Keratinocyte (primary cell): ENCODE measurements around the gene NPY4R2. TPM values are rescaled to one million over a fixed set of nuclear protein-coding genes. Genes with fewer than 3 reads are reported as not detected.
"Not testable (repeated sequence)": the region's sequence is repeated elsewhere in the genome, so short reads cannot be mapped to it uniquely, and the experiment has no call there.

Experiments
- DNase-seq: peaks from one replicate; pipeline ENCODE4 v3.0.0-alpha.2; 2011; ENCODE audit warnings: low read depth, missing footprints, low spot score
- FAIRE-seq: peaks from 2 replicates; lab custom pipeline; 2011; peaks lifted over from hg19 to GRCh38; lab: Jason Lieb, UNC
- H2AFZ ChIP-seq: 2 replicates; pipeline ENCODE4 v1.6.0; 2012; ENCODE audit warnings: low read length, control low read depth, inconsistent platforms; ENCODE audit not compliant: control insufficient read depth
- H3K27ac ChIP-seq: 2 replicates; pipeline ENCODE4 v1.5.1; 2011; ENCODE audit warnings: low read length; ENCODE audit not compliant: control insufficient read depth, insufficient read depth
- H3K27me3 ChIP-seq: 3 replicates; pipeline ENCODE4 v1.6.0; 2011; ENCODE audit warnings: low read length; ENCODE audit not compliant: control insufficient read depth, insufficient read depth; ENCODE audit errors: extremely low read depth
- H3K36me3 ChIP-seq, 2 experiments: 2 replicates in 1 of 2; 3 replicates in 1 of 2; pipeline ENCODE4 v1.5.1; 2011; ENCODE audit warnings: low read length in 2 of 2, mild to moderate bottlenecking in 1 of 2; ENCODE audit not compliant: control insufficient read depth in 2 of 2, insufficient read depth in 2 of 2; ENCODE audit errors: extremely low read depth in 1 of 2
- H3K4me1 ChIP-seq: 3 replicates; pipeline ENCODE4 v1.5.1; 2011; ENCODE audit warnings: low read length; ENCODE audit not compliant: control insufficient read depth, insufficient read depth; ENCODE audit errors: extremely low read depth
- H3K4me2 ChIP-seq: 3 replicates; pipeline ENCODE4 v1.6.0; 2011; ENCODE audit warnings: low read depth, low read length; ENCODE audit not compliant: control insufficient read depth, insufficient read depth; ENCODE audit errors: extremely low read depth
- H3K4me3 ChIP-seq, 3 experiments: fragments of 200-600 bp in 1 of 3; sonication (generic) in 1 of 3; 2 replicates in 2 of 3; 3 replicates in 1 of 3; pipeline ENCODE4 v1.5.1; 2011 to 2016; ENCODE audit warnings: low read length in 3 of 3, mild to moderate bottlenecking in 3 of 3, control low read depth in 2 of 3, inconsistent platforms in 1 of 3, low read depth in 1 of 3, mixed read lengths in 1 of 3, mixed run types in 1 of 3, moderate library complexity in 1 of 3; ENCODE audit not compliant: control insufficient read depth in 2 of 3, insufficient read depth in 2 of 3; ENCODE audit errors: extremely low read depth in 1 of 3
- H3K79me2 ChIP-seq: 2 replicates; pipeline ENCODE4 v1.6.0; 2012; ENCODE audit warnings: low read length; ENCODE audit not compliant: control insufficient read depth, insufficient read depth
- H3K9ac ChIP-seq: 3 replicates; pipeline ENCODE4 v1.6.0; 2011; ENCODE audit warnings: low read length; ENCODE audit not compliant: control insufficient read depth, insufficient read depth; ENCODE audit errors: extremely low read depth
- H3K9me1 ChIP-seq: 3 replicates; pipeline ENCODE4 v1.6.0; 2011; ENCODE audit warnings: low read length; ENCODE audit not compliant: control insufficient read depth, insufficient read depth; ENCODE audit errors: extremely low read depth
- H3K9me3 ChIP-seq: 2 replicates; pipeline ENCODE4 v1.5.1; 2012; ENCODE audit warnings: low read depth, low read length; ENCODE audit not compliant: control insufficient read depth
- H4K20me1 ChIP-seq: 3 replicates; pipeline ENCODE4 v1.6.0; 2011; ENCODE audit warnings: low read length; ENCODE audit not compliant: control insufficient read depth, insufficient read depth; ENCODE audit errors: extremely low read depth
- dilution Hi-C: fragments of 300-500 bp; cut with MboI; formaldehyde crosslinking; loops from one replicate; pipeline ENCODE4 v1.7.0; 2020; ENCODE audit warnings: low sequenced_read_pairs; ENCODE audit not compliant: extremely low pct_ligation_motif_present
- polyA plus RNA-seq, 5 experiments: library from polyadenylated mRNA; depleted of rRNA in 3 of 5; stranded (reverse) in 3 of 5; stranded (forward) in 1 of 5; unstranded in 1 of 5; fragments of >200 nt; gene quantifications; 1 replicate in 1 of 5; 2 replicates in 3 of 5; 3 replicates in 1 of 5; pipeline versions ENCODE4 v1.2.1 to v1.2.3, GENCODE V29; 2011 to 2012; ENCODE audit warnings: missing spikeins in 2 of 5, low read depth in 1 of 5, low replicate concordance in 1 of 5

Gene NPY4R2
- polyA plus RNA-seq, 1 donor (not counting 4 experiments of a cell fraction or from before 2014, with no cell fraction given), result 0.16 TPM

GRCh38 chr10:47957158-47957557 is 38.7 kb downstream of the NPY4R2 start:
- dilution Hi-C loops, result not testable (repeated sequence)

DNA sequence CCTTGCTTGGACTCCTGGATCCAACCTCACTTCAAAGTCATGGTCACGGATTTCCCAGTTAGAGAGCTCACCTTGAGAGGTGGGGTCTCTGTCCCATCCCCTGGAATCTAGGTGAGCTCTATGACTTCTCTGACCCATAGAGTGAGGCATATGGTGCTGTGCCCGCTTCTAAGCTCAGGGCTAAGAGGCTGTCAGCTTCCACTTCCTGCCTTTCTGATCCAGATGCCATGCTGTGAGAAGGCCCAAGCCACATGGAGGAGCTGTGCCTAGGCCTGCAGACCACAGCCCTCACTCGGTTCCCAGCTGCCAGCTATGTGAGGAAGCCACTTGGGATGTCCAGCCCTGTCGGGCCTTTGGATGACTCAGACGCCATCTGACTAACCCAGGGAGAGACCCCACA is 41.2 kb downstream of the NPY4R2 start:
- H3K79me2 ChIP-seq, H3K9me1 ChIP-seq, H3K27ac ChIP-seq, H2AFZ ChIP-seq, DNase-seq, H3K4me2 ChIP-seq, H4K20me1 ChIP-seq, H3K27me3 ChIP-seq, H3K4me1 ChIP-seq, H3K9ac ChIP-seq, H3K36me3 ChIP-seq, H3K4me3 ChIP-seq, H3K9me3 ChIP-seq, dilution Hi-C loops, FAIRE-seq: not testable (repeated sequence)

More at GRCh38 chr10:47957158-47957557, 38.7 kb downstream of the NPY4R2 start:
- not testable (repeated sequence) for H3K4me2 ChIP-seq, H3K9me1 ChIP-seq, H3K36me3 ChIP-seq, H3K4me3 ChIP-seq, H3K9ac ChIP-seq, H3K9me3 ChIP-seq, FAIRE-seq, H4K20me1 ChIP-seq, H3K79me2 ChIP-seq, H3K27me3 ChIP-seq, H3K27ac ChIP-seq, H2AFZ ChIP-seq, H3K4me1 ChIP-seq, DNase-seq

DNA sequence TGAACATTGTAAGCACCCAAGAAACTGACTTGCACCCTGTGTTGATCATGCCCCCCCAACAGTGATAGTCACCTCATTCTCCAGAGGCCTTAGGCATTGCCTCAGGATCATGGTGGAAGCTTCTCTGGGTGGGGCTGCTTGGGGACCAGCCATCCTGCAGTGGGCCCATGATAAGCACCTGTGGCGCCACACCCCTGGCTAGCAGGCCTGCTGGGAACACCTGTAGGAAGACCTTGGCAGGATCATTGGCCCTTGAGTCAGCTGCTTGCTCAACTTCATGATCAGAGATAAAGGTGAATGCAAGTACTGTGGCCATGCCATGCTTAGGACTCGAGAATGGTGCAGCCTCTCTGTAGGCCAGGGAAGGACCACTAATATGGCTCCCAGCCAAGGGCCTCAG is 42.2 kb downstream of the NPY4R2 start:
- H3K36me3 ChIP-seq, H3K27me3 ChIP-seq, H2AFZ ChIP-seq, H3K4me2 ChIP-seq, H3K9me3 ChIP-seq, H3K9ac ChIP-seq, H3K79me2 ChIP-seq, FAIRE-seq, H3K27ac ChIP-seq, H3K4me3 ChIP-seq, dilution Hi-C loops, DNase-seq, H3K9me1 ChIP-seq, H3K4me1 ChIP-seq, H4K20me1 ChIP-seq: not testable (repeated sequence)

GRCh38 chr10:47962785-47963184 is 44.3 kb downstream of the NPY4R2 start:
- H3K4me3 ChIP-seq, H3K27ac ChIP-seq, H3K79me2 ChIP-seq, H2AFZ ChIP-seq, H3K9me3 ChIP-seq, H3K4me2 ChIP-seq, H3K4me1 ChIP-seq, H3K27me3 ChIP-seq, FAIRE-seq, H3K9me1 ChIP-seq, H3K36me3 ChIP-seq, H3K9ac ChIP-seq, DNase-seq, H4K20me1 ChIP-seq, dilution Hi-C loops: not testable (repeated sequence)

DNA sequence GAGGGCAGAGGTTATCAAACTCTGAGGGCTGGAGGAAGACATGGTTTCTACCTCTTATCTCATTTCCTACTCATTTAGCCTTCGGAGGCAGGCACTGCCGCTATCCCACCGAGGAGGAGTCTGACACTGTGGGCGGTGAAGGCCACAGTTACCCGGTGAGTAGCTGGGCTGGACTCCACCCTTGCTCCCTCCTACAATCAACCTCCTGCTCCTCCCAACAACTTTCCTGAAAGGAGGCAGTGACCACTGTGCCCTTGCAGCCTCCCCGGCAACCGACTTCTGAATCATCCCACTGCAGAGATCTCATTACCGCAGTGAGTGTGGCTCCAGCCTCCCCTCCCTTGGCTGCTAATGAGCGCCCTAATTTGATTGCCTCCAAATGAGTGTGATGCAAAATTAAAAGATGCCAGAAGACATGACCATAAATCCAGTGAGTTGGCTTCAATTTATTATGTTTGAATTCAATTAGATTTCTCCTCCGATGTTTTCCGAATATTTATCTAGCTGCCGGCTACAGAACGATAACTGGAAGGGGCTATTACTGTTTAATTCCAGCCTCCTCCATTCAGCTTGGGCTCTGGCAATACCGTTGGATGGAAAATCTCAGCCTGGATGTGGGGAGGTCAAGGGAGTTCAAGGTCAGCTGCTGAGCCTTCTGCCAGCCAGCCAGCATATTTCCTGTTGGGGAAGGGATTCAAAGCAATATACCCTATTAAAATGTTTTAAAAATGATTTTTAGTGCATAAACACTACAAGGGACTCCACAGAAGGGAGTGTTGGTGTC is 46.0 kb downstream of the NPY4R2 start:
- H4K20me1 ChIP-seq, FAIRE-seq, H3K4me2 ChIP-seq, dilution Hi-C loops, H3K36me3 ChIP-seq, H3K79me2 ChIP-seq, H3K9me3 ChIP-seq, H2AFZ ChIP-seq, H3K4me1 ChIP-seq, H3K9ac ChIP-seq, H3K9me1 ChIP-seq, H3K4me3 ChIP-seq, H3K27ac ChIP-seq, DNase-seq, H3K27me3 ChIP-seq: not testable (repeated sequence)
